Stimulated activated CD4-positive, alpha-beta T cell treated with anti-CD3 and anti-CD28 coated beads, TNF-alpha, amount 100 ng/mL, for 24 hours (primary cell): ENCODE data around the gene TMEM44.
"Not testable (repeated sequence)": the region's sequence is repeated elsewhere in the genome, so short reads cannot be mapped to it uniquely, and the experiment has no call there.

ENCODE experiments used
- DNase-seq, 3 experiments: peaks; one replicate each; pipeline ENCODE4 v3.0.0-alpha.2; 2020; ENCODE audit warnings: low read depth in 3 of 3

The TMEM44 gene

DNA sequence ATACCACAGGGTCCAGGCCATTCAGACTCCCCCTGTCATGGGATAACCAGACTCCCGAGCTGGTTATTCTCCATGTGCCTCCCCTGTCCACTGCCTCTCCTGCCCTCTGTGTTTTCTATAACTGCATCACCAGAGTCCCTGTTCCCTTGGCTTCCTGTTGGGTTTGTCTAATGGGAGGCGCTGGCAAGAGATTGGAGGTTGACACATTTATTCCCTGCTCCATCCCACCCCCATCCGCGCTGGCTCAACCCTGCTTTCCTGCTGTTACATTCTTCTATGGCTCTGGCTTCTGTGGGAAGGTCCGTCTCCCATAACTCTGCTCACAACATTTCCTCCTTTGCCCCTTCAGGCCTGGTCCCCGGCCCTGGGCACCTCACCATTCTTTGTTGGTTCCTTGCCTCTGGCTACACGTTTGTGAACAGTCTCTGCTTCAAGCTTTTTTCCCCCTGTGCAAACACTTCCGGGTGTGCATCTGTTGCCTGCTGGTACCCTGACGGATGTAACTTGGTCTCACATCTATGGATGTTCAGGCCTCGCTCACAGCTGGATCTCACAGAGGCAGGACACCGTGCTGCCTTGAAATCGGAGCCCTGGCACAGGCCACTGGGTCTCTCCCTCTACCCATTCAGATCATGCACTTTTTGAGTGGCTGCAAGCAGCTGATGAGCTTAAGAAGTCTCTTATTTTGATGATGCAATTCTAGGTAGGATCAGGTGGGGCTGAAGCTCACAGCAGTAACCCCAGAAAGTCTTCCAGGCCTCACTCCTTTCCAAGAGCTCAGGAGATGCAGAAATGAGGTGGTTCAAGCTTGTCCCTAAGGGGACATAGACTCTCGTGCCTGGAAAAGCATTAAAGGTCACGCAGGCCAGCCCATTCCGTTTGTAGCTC lies 77.8 kb downstream of the TMEM44 start:
- DNase-seq: no peak

GRCh38 chr3:194554473-194555123 lies 78.6 kb downstream of the TMEM44 start:
- no peak for DNase-seq

DNA sequence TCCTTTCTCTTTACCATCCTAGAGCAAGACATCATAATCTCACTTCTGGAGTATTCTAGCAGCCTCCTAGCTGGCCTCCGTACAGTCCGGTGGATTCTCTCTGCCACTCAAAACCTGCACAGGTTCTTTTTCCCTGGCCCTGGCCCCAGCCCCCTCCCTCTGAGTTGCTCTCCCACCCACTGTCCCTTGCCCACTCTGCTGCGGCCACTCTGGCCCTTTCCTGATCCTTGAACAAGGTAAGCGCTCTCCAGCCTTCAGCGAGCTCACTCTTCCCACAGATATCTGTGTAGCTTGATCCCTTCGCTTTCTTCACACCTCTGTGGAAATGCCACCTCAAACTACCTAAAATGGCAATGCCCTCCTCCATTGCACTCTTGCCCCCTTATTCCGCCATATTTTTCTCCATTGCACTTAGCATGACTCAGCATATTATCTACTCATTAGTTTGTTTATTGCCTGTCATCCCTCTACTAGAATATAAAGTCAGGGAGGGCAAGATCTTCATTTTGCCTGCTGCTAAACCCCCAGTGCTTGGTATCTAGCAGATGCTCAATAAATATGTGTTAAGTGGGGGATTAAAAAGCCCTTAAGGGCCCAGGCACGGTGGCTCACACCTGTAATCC lies 80.8 kb downstream of the TMEM44 start:
- no peak for DNase-seq

GRCh38 chr3:194549853-194550252 lies 83.4 kb downstream of the TMEM44 start:
- no peak for DNase-seq

DNA sequence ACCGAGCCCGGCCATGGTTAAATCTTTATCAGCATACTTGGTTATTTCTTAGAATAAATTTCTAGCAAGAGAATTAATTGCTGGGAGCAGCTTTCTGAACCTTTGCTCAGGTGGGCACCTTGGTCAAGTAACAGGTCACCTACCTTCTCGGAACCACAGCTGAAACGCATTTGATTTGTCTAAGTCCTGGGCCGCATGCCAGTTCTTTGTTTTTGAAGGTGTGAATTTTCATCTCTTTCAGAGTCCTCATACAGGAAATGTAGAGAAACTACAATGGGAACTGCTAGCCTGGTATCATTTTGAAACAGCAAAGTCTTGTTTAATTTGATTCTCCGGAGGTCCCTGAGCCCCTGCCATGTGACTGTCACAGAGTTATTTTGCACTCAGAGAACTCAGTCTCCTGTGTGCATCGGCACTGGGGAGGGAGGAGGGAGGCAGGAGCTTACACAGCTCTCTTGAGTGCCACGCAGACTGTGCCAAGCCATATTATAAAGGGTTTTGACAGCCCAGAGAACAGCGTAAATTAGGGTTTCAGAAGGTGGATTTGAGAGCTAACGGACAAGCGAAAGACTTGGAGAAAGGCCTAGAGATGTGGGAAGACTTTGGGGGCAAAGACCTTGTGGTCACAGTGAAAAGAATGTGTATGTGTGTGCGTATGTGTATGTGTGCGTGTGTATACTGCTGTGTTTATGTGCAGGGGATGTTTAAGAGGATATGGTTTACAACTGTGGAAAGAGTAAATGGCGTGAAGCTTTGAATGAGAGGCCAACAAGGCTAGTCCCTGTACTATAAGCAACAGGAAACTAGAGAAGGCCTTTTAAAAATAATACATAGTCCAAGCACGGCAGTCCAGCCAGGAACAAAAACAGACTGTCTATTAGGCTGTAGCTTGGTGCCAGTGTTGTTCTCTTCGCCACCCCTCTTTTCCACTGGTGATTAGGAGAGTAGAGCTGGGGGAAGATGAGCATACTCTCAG lies 84.6 kb downstream of the TMEM44 start:
- no peak for DNase-seq

- DNase-seq: no peak
Observed at GRCh38 chr3:194547042-194547441, 86.2 kb downstream of the TMEM44 start.

- DNase-seq: not testable (repeated sequence)
Observed at GRCh38 chr3:194545538-194545937, 87.7 kb downstream of the TMEM44 start.

DNA sequence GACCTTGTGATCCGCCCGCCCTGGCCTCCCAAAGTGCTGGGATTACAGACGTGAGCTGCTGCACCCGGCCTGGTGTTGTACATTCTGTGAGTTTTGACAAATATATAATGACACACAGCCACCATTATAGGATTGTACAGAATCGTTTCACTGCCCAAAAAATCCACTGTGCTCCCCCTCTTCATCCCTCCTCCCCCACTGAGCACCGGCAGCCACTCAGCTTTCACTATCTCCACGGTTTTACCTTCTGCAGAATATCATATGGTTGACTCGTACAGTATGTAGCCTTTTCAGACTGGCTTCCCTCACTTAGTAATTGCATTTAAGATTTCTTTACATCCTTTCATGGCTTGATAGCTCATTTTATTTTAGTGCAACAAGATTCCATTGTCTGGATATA lies 89.7 kb downstream of the TMEM44 start:
- DNase-seq: no peak

DNA sequence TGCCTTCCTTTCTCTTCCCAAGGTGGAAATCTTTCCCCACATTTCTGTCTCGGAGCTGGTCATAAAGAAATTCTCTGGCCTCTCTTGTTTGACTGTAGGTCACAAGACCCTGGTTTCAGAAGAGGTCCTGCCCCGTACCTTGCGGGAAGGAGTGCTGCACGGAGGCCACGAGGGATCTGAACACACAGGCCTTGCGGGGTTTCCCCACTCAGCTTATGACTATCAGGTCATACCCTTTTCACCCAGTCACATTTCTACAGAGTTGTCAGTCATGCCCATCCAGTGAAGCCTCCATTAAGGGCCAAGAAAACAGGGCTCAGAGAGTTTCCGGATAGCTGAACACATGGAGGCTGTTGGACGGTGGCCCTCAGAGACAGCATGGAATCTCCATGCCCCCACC lies 91.7 kb downstream of the TMEM44 start:
- no peak for DNase-seq

GRCh38 chr3:194540274-194540905 lies 92.8 kb downstream of the TMEM44 start:
- no peak for DNase-seq

DNA sequence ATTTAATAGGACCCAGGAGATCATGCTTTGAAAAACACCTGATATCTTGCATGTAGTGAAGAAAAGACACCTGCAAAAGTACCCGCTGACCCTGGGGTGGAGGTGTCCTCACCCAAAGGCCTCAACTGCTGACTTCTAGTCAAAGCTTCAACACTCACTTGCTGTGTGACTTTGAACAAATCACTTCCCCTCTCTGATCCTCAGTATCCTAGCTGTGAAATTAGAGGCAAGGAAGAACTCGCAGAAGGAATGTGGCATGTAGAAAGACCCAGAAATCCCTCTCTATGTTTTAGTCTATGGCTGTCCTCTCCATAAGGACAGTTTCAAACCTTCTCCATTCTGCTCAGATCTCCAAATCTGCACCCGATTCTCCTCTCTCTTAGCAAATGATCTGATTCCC lies 93.7 kb downstream of the TMEM44 start:
- no peak for DNase-seq

GRCh38 chr3:194537732-194538247 lies 95.4 kb downstream of the TMEM44 start:
- DNase-seq: no peak
